ENCODE measurements around the gene ZNF787.
"Not testable (repeated sequence)": the region's sequence is repeated elsewhere in the genome, so short reads cannot be mapped to it uniquely, and the experiment has no call there.

Gene ZNF787

GRCh38 chr19:56121180-56122167 is at the start of gene ZNF787:
ZNF787 (minus strand) TSS chr19:56121295; CDS start chr19:56103217, 18,078 bp downstream.
- peak; percentile 99 for DNase-seq (ENCODE audit: low spot score)

GRCh38 chr19:56170261-56170660 is 49.2 kb upstream of the ZNF787 start:
- no peak for DNase-seq (ENCODE audit: low spot score)

GRCh38 chr19:56167064-56167578 is 46.0 kb upstream of the ZNF787 start:
- DNase-seq (ENCODE audit: low spot score) = no peak

GRCh38 chr19:56163097-56163496 is 42.0 kb upstream of the ZNF787 start:
- no peak for DNase-seq (ENCODE audit: low spot score)

DNA sequence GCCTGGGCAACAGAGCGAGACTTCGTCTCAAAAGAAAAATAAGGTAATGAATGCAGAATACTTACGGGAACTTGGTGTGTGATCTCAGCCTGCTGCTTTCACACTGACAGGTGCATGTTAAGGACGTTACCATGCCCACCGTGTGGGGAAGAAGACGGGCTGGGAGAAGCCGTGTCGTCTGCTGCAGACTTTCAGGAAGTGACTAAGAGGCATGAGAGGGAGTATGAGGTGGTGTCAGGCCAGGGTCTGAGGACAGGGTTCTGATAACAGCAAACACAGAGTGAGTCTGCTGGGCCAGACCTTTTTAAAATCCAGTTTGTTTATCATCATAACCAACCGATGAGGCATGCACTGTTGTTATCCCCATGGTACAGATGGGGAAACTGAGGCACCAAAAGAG is 41.2 kb upstream of the ZNF787 start:
- DNase-seq (ENCODE audit: low spot score) = no peak

GRCh38 chr19:56161534-56161933 is 40.4 kb upstream of the ZNF787 start:
- DNase-seq (ENCODE audit: low spot score) = no peak

GRCh38 chr19:56159622-56160271 is 38.7 kb upstream of the ZNF787 start:
- no peak for DNase-seq (ENCODE audit: low spot score)

GRCh38 chr19:56159009-56159559 is 38.0 kb upstream of the ZNF787 start:
- no peak for DNase-seq (ENCODE audit: low spot score)

- DNase-seq (ENCODE audit: low spot score) = no peak
Measured at GRCh38 chr19:56158170-56158757, 37.2 kb upstream of the ZNF787 start.

GRCh38 chr19:56156768-56157167 is 35.7 kb upstream of the ZNF787 start:
- no peak for DNase-seq (ENCODE audit: low spot score)

- DNase-seq (ENCODE audit: low spot score) = no peak
Measured at GRCh38 chr19:56155124-56155687, 34.1 kb upstream of the ZNF787 start.

DNA sequence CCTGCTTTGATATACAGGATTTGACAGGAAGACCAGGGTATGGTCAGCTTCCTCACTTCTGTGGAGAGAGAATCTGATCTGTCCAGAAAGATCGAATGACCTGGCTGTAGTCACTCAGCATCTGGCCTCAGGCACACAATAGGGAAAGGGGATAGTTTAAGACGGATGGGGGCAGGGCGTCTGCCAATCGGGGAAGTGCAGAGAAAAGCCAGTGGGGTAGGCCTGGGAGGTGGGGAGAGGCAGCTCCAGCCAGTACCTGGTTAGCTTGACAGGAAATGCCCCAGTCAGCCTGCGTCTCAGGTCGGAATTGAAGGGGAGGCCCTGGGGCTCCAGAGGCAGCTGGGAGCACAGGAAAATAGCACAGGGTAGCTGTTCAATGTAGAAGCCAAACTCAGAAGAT is 32.4 kb upstream of the ZNF787 start:
- no peak for DNase-seq (ENCODE audit: low spot score)

DNA sequence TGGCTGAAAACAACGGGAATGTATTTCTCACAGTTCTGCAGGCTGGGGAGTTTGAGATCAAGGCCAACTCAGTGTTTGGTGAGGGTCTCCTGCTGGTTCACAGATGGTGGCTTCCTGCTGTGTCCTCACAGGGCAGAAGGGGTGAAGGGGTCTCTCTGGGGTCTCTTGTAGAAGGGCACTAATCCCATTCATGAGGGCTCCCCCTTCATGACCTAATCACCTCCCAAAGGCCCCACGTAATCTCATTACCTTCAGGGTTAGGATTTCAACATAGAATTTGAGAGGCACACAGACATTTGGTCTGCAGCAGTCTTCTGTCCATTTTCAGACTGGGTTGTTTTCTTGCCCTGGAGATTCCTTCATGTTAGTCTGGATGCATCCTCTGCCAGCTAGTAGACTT is 31.5 kb upstream of the ZNF787 start:
- DNase-seq (ENCODE audit: low spot score) = no peak

DNA sequence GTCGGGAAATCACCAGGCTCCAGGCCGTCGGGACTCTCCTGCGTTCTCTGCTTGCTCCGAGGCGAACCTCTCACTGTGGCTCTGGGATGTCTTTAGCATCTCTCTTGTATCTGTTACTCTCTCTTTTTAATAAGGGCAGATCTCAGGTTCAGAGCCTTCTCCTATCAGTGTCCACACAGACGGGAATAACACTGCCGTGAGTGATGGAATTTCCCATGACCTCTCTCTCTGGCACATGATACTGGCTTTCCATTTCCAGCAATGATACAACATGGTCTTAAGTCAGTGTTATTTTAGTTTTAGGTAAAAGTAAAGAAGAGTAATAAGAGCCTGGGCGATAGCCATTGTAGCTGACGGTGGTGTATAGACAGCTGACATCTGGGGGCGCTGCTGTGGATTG is 29.3 kb upstream of the ZNF787 start:
- DNase-seq (ENCODE audit: low spot score) = no peak

DNA sequence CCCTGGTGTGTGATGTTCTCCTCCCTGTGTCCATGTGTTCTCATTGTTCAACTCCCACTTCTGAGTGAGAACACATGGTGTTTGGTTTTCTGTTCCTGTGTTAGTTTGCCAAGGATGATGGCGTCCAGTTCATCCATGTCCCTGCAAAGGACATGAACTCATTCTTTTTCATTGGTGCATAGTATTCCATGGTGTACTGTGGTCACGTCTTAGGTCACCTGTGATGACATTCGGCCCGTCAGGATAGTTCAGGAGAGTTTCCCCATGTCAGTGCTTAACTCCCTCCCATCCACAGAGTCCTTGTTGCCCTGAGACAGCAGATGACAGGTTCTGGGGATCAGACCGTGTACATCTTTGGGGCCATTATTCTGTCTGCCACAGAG is 28.6 kb upstream of the ZNF787 start:
- DNase-seq (ENCODE audit: low spot score) = no peak

GRCh38 chr19:56148955-56149655 is 28.0 kb upstream of the ZNF787 start:
- not testable (repeated sequence) for DNase-seq (ENCODE audit: low spot score)

DNA sequence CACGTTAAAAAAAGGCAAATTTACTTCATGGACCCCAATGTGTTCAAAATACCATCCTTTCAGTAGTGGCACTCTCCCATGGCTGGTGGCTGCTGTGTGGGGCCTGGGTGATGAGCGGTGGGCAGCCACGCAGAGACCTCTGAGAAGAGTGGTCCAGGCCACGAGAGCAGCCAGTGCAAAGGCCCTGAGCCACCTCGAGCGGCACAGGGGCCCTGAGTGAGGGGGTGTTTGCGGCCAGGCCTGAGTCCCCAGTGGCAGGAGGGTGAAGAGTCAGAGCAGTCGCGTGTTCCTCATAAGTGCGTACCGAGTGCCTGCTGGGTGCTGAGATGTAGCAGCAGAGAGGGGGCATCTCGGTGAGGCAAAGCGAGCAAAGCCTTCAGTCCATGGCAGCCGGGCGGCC is 27.0 kb upstream of the ZNF787 start:
- no peak for DNase-seq (ENCODE audit: low spot score)

GRCh38 chr19:56147307-56147706 is 26.2 kb upstream of the ZNF787 start:
- DNase-seq (ENCODE audit: low spot score) = no peak

DNA sequence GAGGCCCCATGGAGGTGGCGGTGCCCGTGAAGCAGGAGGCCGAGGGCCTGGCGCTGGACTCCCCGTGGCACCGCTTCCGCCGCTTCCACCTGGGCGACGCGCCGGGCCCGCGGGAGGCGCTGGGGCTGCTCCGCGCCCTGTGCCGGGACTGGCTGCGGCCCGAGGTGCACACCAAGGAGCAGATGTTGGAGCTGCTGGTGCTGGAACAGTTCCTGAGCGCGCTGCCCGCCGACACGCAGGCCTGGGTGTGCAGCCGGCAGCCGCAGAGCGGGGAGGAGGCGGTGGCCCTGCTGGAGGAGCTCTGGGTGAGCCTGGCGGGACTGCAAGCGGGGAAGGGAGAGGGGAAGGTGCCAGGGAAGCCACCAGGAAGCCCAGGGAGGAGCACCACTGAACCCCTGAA is 25.8 kb upstream of the ZNF787 start:
- DNase-seq (ENCODE audit: low spot score) = no peak

DNA sequence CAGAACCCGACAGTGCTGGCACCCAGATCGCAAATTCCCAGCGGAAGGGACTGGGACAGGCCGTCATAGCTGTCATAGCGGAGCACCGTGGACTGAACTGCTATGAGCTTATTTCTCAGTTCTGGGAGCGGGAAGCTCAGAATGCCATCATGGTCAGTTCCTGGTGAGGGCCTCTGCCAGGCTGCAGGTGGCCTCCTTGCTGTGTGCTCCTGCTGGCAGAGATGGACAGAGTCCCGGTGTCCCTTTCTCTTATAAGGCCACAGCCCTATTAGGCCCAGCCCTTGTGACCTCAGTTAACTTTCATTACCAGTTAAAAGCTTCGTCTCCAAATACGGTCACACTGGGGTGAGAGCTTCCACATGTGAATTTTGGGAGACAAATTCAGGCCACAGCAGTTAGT is 24.6 kb upstream of the ZNF787 start:
- DNase-seq (ENCODE audit: low spot score) = no peak

DNA sequence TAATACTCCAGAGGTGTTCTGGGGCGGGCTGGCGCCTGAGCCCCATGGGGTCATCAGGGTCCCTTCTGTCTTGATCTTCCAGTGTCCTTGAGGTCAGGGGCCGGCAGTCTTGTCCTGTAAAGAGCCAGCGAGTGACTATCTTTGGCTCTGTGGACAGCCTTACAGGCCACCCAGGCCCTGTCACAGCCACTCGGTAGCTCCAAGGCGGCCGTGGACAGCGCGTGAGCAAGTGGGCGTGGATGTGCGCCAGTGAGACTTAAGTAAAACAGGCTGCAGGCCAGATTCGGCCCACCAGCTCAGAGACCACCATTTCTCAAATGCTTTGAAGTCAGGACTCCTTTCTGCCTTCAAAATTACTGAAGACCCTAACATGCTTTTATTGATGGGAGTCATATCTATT is 23.7 kb upstream of the ZNF787 start:
- DNase-seq (ENCODE audit: low spot score) = no peak
